Measurements from ENCODE around the gene GPR152.
"Not testable (repeated sequence)": the region's sequence is repeated elsewhere in the genome, so short reads cannot be mapped to it uniquely, and the experiment has no call there.

Gene GPR152

DNA sequence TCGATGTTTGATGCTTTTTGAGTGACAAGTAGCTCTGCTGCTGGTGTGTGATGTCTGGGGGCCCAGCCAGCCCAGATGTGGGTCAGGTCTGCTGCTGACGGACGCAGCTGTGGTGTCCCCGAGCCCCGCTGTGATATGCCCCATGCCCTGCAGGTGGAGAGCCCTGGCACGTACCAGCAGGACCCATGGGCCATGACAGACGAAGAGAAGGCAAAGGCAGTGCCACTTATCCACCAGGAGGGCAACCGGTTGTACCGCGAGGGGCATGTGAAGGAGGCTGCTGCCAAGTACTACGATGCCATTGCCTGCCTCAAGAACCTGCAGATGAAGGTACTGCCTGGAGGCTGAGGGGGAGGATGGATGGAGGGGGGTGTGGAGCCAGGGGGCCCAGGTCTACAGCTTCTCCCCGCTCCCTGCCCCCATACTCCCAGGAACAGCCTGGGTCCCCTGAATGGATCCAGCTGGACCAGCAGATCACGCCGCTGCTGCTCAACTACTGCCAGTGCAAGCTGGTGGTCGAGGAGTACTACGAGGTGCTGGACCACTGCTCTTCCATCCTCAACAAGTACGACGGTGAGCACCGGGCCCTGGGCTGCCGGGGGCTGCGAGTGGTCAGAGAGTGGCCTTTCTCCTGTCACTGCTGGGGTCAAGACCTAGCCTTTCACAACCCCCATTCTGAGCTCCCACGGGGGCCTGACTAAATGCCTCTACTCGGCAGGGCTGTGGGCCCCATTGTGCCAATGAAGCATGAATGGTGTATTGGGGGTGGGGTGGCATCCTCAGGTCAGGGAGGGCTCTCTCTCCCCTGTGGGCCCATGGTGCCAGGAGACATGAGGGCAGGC, 37.6 kb upstream of the GPR152 start:
- Histone ChIP-seq H3K27ac (no peak overlapping the region), H3K36me3 (peaks cover 63% of the 10 kb centered on the region), H3K4me3 (ENCODE audit: low read depth, low read length) (no peak overlapping the region), H3K27me3 (ENCODE audit: insufficient read depth, low read depth, severe bottlenecking) (no peaks in the 10 kb centered on the region), H3K9me3 (ENCODE audit: severe bottlenecking) (no peaks in the 10 kb centered on the region)
- no peak for DNase-seq
- TF ChIP-seq CTCF (IDR thresholded peaks at IDR 0.05; ENCODE audit: low read depth, low read length), result no peak

GRCh38 chr11:67489203-67489884, 36.8 kb upstream of the GPR152 start:
- H3K27ac ChIP-seq, result no peak overlapping the region
- H3K36me3 ChIP-seq, result peaks cover 67% of the 10 kb centered on the region
- H3K9me3 ChIP-seq (ENCODE audit: severe bottlenecking), result no peaks in the 10 kb centered on the region
- TF ChIP-seq CTCF (IDR thresholded peaks at IDR 0.05; ENCODE audit: low read depth, low read length), result no peak
- no peak for DNase-seq
- H3K27me3 ChIP-seq (ENCODE audit: insufficient read depth, low read depth, severe bottlenecking), result no peaks in the 10 kb centered on the region
- H3K4me3 ChIP-seq (ENCODE audit: low read depth, low read length), result no peak overlapping the region

- peaks cover 49% of the 10 kb centered on the region for H3K36me3 ChIP-seq
- peaks cover 5% of the 10 kb centered on the region for H3K9me3 ChIP-seq (ENCODE audit: severe bottlenecking)
- H3K4me3 ChIP-seq (ENCODE audit: low read depth, low read length), result no peak overlapping the region
- H3K27ac ChIP-seq, result no peak overlapping the region
- H3K27me3 ChIP-seq (ENCODE audit: insufficient read depth, low read depth, severe bottlenecking), result no peaks in the 10 kb centered on the region
- no peak for DNase-seq
- TF ChIP-seq CTCF (IDR thresholded peaks at IDR 0.05; ENCODE audit: low read depth, low read length), result no peak
Measured at GRCh38 chr11:67486481-67487195, 34.1 kb upstream of the GPR152 start.

GRCh38 chr11:67485873-67486361, 33.4 kb upstream of the GPR152 start:
- H3K4me3 ChIP-seq (ENCODE audit: low read depth, low read length); H3K9me3 ChIP-seq (ENCODE audit: severe bottlenecking); H3K27ac ChIP-seq; H3K27me3 ChIP-seq (ENCODE audit: insufficient read depth, low read depth, severe bottlenecking); DNase-seq: not testable (repeated sequence)
- peaks cover 42% of the 10 kb centered on the region for H3K36me3 ChIP-seq

- Histone ChIP-seq H3K27ac (no peak overlapping the region), H3K4me3 (ENCODE audit: low read depth, low read length) (no peak overlapping the region)
- TF ChIP-seq CTCF (IDR thresholded peaks at IDR 0.05; ENCODE audit: low read depth, low read length), result no peak
Measured at GRCh38 chr11:67484847-67485311, 32.4 kb upstream of the GPR152 start.

More at GRCh38 chr11:67484847-67485311, 32.4 kb upstream of the GPR152 start:
- peaks cover 5% of the 10 kb centered on the region for H3K9me3 ChIP-seq (ENCODE audit: severe bottlenecking)
- DNase-seq, result no peak
- no peaks in the 10 kb centered on the region for H3K27me3 ChIP-seq (ENCODE audit: insufficient read depth, low read depth, severe bottlenecking)
- peaks cover 32% of the 10 kb centered on the region for H3K36me3 ChIP-seq

Data from WERI-Rb-1 (cell line).